ENCODE data around the gene MAPK10.

GRCh38 chr4:86326400-86326799, 33.5 kb downstream of the MAPK10 start:
- TF ChIP-seq CTCF (IDR thresholded peaks at IDR 0.05; ENCODE audit: poor library complexity) (no peak), EZH2phosphoT487 (IDR thresholded peaks at IDR 0.05; ENCODE audit: low read depth, severe bottlenecking, unreplicated experiment) (no peak), EZH2 (IDR thresholded peaks at IDR 0.05; ENCODE audit: borderline replicate concordance) (no peak)

Measured in hepatocyte (in vitro differentiated cells).